Measurements from ENCODE around the gene SYT8.

DNA sequence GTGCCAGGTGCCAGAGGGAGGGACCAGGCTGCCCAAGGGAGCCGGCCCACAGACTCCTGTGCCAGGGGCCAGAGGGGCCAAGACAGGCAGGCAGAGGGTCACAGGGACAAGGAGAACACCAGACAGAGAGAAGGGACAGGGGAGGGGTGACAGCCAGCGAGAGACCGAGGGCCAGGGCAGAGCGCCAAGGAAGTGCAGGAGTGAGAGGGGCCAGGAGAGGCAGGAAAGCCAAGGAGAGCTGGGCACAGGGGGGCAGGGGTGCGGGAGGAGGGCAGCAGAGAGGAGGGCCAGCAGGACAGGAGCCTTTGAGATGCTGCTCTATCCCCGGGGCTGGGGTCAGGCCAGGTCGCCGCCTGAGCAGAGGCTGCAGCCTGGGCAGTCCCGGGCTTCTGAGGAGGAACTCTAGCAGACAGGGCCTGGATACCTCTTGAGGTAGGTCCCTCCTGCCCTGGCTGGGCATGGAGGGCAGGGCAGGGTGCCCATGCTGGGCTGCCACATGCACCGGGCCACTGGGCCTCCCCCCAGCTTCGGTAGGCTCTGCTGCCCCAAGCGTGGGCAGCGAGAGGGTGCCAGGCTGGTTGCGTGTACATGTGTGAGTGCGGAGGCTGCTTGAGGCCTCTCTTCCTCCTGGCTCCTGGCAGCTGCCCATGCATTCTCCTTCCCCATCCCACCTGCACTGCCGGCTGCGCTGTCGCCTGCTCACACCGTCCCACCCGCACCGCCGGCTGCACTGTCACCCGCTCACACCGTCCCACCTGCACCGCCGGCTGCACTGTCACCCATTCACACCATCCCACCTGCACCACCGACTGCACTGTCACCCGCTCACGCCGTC is 30.3 kb downstream of the SYT8 start:
- TF ChIP-seq POLR2A (IDR thresholded peaks at IDR 0.05; ENCODE audit: low read depth, low read length) (no peak), POLR2AphosphoS5 (IDR thresholded peaks at IDR 0.05; ENCODE audit: low read depth, low read length) (no peak), SPI1 (IDR thresholded peaks at IDR 0.05; ENCODE audit: low read depth, low read length) (no peak), TAF1 (IDR thresholded peaks at IDR 0.05; ENCODE audit: low read depth, low read length) (no peak)

Data from GM12891 (cell line).